Measurements from ENCODE around the gene CHRNA4. TPM values are rescaled to one million over a fixed set of nuclear protein-coding genes. Genes with fewer than 3 reads are reported as not detected.

The CHRNA4 gene
- total RNA-seq, 1 donor from 2014 or later = 6.9 TPM

- FAIRE-seq = no peak
- no peak for DNase-seq (ENCODE audit: low spot score in 2 of 2)
Observed at GRCh38 chr20:63365601-63366389, 4.6 kb upstream of the CHRNA4 start.

DNA sequence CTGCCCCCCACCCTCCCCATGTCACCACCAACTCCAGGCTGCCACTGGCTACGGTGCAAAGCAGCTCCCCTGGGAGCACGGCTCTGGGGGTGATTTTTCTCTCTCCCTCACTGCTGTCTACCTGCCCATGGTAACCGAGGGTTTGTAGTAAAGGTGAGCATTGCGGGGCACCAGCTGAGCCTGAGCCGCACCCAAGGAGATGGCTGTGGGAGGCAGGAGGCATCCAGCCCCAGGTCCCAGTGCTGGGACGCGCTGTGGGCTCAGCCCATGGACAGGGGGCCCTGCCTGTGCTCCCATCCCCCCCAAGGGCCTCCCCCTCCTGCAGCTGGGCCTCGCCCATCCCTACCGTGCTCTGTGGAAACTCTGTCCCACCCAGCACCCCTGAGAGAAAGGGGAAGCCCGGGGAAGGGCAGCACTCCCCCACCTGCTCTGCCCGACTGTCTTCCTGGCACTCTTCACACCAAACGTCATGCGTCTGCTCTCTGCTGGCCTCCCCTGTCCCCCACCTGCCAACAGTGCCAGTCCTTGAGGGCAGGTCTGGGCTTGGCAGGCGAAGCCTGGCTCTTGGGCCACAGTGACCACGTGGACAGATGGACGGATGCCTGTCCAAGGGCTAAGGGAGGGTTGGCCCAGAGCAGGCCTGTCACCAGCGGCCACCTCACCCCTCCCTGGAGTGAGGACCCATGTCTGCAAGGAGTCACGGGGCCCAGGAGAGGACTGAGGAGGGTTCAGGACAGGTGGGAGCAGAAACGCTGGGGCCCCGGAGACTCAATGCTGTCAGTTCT, 3.8 kb upstream of the CHRNA4 start:
- DNase-seq (ENCODE audit: low spot score in 2 of 2) = no peak
- no peak for FAIRE-seq

DNA sequence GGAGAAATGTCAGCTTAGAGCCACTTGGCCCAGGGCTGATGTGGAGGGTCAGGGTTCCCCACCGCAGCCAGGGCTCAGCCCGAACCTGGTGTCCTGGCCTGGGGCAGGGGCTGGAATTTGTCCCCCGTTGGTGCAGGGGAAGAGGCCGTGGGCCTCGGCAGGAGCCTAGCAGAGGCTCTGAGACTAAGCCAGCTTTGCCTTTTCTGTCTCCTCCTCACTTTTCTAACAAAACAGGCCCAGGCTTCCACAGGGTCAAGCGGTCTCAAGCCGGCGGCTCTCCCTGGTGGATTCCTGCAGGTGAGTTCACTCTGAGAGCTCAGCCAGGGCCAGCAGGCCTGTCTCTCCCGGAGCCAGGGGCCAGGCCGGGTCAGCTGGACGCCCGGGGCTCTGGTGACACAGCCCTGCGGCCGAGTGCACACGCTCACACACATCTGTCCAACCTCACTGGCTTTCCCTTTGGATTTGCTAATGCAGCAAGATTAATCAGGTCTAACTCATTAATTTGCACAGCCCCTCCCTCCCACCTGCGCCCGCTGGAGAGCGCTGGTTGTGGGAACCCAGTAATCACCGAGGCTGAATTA, 2.9 kb upstream of the CHRNA4 start:
- no peak for FAIRE-seq
- no peak for DNase-seq (ENCODE audit: low spot score in 2 of 2)

DNA sequence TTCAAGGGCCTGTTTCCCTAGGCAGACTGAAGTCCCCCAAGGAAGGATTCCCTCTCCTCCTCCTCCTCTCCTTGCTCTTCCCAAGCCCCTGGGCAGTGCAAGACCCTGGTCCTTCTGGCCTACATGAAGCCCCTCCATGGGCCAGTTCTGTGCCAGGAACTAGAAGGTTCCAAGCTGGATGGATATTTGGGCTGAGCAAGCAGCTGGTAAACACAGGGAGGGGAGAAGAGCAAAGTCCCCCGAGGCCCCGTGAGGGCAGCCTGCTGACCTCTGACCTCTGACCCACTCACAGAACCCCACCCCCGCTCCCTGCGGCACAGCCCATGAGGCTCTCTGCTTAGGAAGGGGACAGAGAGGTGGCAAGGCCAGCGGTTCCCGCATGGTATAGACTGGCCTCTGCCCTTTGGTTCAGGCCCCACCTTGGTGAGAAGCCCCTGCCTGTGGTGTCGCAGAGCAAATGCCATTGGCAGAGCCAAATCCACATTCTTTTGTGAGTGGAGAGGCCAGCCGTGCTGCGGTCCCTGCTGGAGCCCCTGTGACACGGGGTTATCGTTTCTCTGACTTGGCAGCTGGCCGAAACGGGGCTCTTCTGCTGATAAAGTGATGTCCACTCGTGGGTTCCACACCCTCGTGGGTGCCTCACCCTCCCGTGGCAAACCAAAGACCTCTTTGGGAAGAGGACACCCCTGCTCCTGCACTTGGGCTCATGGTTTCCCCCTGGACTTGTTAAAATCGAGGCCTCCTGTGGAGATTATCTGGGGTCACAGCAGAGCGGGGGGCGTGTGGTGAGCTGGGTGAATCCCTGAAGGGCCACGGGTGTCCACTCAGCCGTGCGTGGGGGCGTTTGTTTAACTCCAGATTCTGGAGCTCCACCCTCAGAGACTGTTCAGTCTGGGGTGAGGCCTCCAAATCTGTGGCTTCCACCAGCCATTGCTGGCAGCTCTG, 2.1 kb upstream of the CHRNA4 start:
- DNase-seq (ENCODE audit: low spot score in 2 of 2) (no peak), FAIRE-seq (no peak)

DNA sequence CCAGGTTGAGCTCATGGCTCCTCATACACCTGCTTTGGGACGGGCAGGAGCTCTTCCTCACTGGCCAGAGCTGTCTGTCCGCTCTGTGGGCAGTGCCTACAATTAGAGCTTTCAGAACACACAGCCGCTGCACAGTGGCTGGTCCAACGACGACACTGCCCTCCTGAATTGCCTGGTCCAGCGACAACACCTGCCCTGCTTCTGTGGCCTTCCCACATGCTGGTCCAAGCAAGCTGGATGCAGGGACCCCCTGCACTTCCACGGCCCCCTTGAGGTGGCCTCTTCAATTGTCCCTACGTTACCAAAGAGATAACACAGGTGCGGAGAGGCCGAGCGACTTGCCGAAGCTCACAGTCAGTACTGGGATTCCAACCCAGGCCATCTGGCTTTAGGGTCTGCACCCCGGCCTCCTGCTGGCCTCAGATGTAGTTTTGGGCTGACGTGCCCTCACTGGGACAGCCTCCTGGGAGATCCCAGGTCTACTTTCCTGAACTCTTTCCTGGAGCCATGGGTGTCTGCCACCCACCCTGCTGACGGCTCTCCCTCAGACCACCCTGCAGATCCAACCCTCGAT, 1.4 kb upstream of the CHRNA4 start:
- FAIRE-seq (no peak), DNase-seq (ENCODE audit: low spot score in 2 of 2) (no peak)

DNA sequence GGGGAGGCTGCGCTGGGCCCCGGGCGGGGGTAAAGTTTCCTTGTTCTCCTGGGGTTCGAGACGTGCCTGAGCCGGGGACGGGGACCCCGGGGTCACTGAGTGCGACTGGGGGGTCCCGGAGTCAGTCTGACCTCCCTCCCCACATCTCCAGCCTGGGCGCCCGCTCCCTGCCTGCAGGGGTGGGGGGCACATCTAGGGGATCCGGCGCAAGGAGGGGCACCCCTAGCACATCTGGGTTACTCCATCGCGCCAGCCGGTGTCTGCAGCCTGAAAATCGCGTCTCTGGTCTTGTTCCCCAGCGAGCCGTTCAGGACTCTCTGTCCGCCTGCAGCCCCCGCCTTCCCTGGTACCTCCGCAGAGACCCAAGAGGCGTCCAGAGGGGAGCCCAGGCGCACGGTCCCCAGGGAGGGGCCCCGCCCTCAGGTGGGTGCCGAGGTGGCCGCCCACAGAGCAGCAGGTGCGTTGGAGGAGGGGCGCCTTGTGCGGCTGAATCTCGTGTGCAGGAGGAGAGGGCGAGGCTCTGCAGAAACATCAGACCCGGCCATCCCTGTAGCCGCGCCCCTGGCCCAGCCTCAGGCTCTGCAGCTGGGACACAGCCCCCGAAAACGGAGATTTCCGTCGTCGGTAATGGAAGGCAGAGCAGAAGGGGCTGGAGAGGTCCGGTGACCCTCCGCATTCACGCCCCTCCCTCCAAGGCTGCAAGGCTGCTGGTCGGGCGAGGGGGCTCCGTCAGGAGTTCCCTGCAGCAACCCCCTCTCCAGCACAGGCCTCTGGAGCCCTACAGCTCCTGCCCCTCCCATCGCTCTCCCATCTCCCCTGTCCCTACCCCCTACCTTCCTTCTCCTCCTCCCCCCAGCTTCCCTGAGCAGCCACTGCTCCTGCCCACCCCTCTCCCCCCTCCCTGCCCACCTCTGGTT, 628 bp upstream of the CHRNA4 start:
- no peak for FAIRE-seq
- DNase-seq (ENCODE audit: low spot score in 2 of 2) = no peak

DNA sequence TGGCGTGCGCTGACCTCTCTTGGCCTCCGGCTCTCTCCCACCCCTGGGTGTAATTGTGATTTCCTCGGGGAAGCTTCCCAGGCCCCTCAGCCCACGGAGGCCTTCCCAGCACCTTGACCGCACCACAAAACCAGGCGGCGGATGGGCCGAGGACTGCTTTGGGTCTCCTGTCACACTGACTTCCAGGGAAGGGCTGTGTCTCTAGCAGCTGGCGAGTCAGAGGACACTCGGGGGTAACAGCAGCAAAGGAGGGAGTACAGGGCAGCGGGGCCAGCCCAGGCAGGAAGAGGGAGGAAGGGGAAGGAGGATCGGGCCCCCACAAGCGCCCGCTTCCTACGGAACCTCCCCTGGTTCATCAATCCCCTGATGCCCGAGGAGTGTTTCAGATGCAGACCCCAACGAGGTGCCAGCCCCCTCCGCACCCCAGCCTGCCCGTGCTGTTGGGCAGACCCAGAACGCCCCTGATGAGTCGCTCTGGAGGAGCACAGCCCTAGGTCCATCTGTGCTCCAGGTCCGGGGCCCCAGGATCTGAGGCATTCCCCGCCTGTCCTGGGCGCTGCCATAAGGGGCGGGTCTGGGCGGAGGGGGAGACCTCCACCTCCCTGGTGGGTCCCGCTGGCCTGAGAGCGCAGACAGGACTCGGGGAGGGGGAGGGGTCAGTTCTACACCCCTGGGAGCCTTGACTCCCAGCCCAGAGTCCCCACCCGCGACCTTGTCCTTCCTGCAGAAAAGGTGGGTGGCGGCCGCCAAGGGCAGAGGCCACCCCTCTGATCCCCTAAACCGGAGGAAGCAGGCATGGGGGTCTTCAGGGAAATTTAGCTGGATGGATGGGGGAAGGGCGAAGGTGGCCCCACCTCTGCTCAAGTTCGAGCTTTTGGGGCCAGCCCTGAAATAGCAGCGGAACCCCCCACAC, 956 bp downstream of the CHRNA4 start:
- no peak for FAIRE-seq
- no peak for DNase-seq (ENCODE audit: low spot score in 2 of 2)

DNA sequence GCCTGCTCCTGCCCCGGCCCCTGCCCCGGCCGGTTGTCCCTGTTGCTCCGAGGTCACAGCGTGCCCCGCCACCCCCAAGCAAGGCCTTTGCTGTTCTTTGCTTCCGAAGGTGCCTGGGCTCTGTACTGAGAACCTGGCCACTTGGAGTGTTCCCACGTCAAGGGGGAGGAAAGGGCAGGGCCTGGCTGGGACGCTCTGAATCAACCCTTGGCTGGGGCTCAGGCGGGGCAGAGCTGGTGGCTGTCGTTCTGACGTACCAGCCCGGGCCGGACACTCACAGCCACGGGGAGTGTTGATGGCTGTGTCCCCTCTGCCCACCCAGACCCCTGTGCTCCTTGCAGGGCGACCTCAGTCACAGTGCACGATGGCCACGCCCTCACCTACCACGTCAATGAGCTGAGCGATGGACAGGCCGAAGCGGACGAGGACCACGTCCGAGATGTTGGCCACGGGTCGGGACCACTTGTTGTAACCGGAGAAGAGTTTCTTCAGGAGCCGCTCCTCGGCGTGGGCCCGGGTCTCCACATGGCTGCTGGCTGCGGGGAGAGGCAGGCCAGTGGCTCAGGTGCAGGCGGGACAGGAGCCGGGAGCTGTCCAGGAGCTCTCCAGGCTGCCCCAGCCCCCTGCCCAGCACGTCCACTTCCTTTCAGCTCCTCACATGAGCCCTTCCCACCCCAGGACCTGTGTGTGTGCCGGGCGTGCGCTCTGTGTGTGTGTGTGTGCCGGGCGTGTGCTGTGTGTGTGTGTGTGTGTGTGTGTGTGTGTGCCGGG, 1.8 kb downstream of the CHRNA4 start:
- no peak for FAIRE-seq
- DNase-seq (ENCODE audit: low spot score in 2 of 2) = no peak

GRCh38 chr20:63357921-63358905, 2.9 kb downstream of the CHRNA4 start:
- FAIRE-seq (no peak), DNase-seq (ENCODE audit: low spot score in 2 of 2) (no peak)

GRCh38 chr20:63356931-63357879, 3.9 kb downstream of the CHRNA4 start:
- DNase-seq (ENCODE audit: low spot score in 2 of 2) = no peak
- no peak for FAIRE-seq

- FAIRE-seq (no peak), DNase-seq (ENCODE audit: low spot score in 2 of 2) (no peak)
Observed at GRCh38 chr20:63356511-63356910, 4.6 kb downstream of the CHRNA4 start.

GRCh38 chr20:63355781-63356295, 5.3 kb downstream of the CHRNA4 start:
- DNase-seq (ENCODE audit: low spot score in 2 of 2) (no peak), FAIRE-seq (no peak)

DNA sequence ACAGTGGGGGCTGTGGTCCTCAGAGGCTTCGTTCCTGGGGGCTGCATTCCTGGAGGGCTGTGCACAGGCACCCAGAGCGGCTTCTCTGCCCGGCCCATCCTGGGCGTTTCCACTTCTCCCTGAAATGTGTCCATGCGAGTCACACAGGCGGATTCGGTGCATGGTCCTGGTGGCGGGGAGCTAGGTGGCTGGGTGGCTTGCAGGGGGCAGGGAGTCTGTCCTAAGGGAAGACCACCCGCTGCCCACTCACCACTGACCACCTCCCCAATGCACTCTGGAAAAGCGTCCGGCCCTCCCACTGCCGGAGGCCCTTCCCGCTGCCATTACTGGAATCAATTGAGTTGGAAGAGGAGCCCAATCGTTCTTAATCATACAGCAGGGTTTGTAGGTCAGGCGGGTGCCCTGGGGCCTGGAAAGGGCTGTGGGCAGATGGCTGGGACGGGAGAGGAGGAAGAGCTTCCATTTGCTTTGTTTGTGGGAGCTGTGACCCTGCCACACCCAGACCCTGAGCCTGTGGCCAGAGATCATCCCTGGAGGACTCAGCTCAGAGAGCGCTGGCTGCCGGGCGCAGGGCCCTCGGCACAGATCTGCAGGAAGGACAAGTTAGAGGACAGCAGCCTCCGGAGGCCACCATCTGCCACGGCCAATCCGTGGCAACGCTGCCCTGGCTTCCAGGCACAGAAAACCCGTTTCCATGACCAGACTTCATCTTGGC, 6.4 kb downstream of the CHRNA4 start:
- FAIRE-seq = no peak
- no peak for DNase-seq (ENCODE audit: low spot score in 2 of 2)

DNA sequence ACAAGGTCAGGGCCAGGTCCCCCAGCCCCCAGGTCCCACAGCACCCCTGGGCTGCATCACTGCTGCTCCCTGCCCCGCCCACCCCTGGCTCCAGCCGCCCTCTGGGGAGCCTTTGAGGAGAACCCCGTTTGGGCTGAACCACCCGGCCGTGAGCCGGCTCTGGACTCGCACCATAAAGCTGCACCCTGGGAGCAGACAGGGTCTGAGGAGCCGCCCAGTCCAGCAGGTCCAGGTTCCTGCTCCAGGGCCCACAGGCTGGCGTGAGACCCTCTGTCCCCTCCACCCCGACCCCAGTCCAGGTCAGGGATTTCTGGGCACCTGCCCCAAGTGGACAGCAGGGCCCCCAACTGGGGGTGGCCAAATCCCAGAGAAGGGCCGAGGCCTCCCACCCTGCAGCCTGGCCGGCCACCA, 8.3 kb downstream of the CHRNA4 start:
- DNase-seq (ENCODE audit: low spot score in 2 of 2) (no peak), FAIRE-seq (no peak)

Data from frontal cortex (tissue), 4 donors.